PC-3 (cell line): Measurements from ENCODE around the gene PRICKLE1. TPM values are rescaled to one million over a fixed set of nuclear protein-coding genes. Genes with fewer than 3 reads are reported as not detected.

Experiments
- ATAC-seq: fragments of 200-7000 bp; cut with Tn5 transposase; 2 replicates; pipeline ENCODE4 v1.9.1; 2020; ENCODE audit warnings: mild to moderate bottlenecking, moderate library complexity
- BruUV-seq: library from RNA; stranded (reverse); fragments of 400-500 nt; replicated peaks from 2 replicates; lab custom pipeline; 2021; lab: Mats Ljungman, UMichigan
- CTCF ChIA-PET: fragments of 300-600 bp; sonication (Branson Sonifier 250); formaldehyde crosslinking; loops from one replicate; lab custom pipeline; 2022; ENCODE audit warnings: antibody characterized with exemption; lab: Charles Lee
- POLR2A ChIA-PET: fragments of 300-600 bp; sonication (Branson Sonifier 250); formaldehyde crosslinking; loops from one replicate; lab custom pipeline; 2022; ENCODE audit warnings: antibody characterized with exemption; ENCODE audit not compliant: unreplicated experiment; lab: Charles Lee
- DNase-seq: peaks from one replicate; pipeline ENCODE4 v3.0.0-alpha.2; 2015
- H2AFZ ChIP-seq: fragments of 300-600 bp; sonication (generic); 2 replicates; pipeline ENCODE4 v1.6.0; 2016; ENCODE audit warnings: antibody characterized with exemption, low read length
- H3F3A ChIP-seq: fragments of 300-600 bp; sonication (generic); one replicate; pipeline ENCODE4 v1.6.0; 2017; ENCODE audit warnings: antibody characterized with exemption, low read length, control low read depth, mild to moderate bottlenecking; ENCODE audit not compliant: unreplicated experiment
- H3K27ac ChIP-seq: fragments of 300-600 bp; sonication (generic); 2 replicates; pipeline ENCODE4 v1.5.1; 2016; ENCODE audit warnings: mild to moderate bottlenecking, low read length
- H3K27me3 ChIP-seq: fragments of 300-600 bp; sonication (generic); 2 replicates; pipeline ENCODE4 v1.6.1; 2016; ENCODE audit warnings: low read length, mixed read lengths
- H3K36me3 ChIP-seq: fragments of 300-600 bp; sonication (generic); 2 replicates; pipeline ENCODE4 v1.6.1; 2016; ENCODE audit warnings: low read depth, mixed run types, low read length, mixed read lengths
- H3K4me1 ChIP-seq: fragments of 300-600 bp; sonication (generic); 2 replicates; pipeline ENCODE4 v1.5.1; 2016; ENCODE audit warnings: low read length; ENCODE audit not compliant: insufficient read depth
- H3K4me2 ChIP-seq: fragments of 300-600 bp; sonication (generic); 2 replicates; pipeline ENCODE4 v1.6.0; 2016; ENCODE audit warnings: low read length
- H3K4me3 ChIP-seq: fragments of 300-600 bp; sonication (generic); 2 replicates; pipeline ENCODE4 v1.5.1; 2016; ENCODE audit warnings: mild to moderate bottlenecking, low read length, mixed read lengths
- H3K79me2 ChIP-seq: fragments of 300-600 bp; sonication (generic); 2 replicates; pipeline ENCODE4 v1.6.1; 2017; ENCODE audit warnings: low read length, mixed read lengths
- H3K9ac ChIP-seq: fragments of 300-600 bp; sonication (generic); 2 replicates; pipeline ENCODE4 v1.6.0; 2016; ENCODE audit warnings: mild to moderate bottlenecking, low read length
- H3K9me2 ChIP-seq: fragments of 300-600 bp; sonication (generic); replicated peaks from 2 replicates; pipeline ENCODE4 v1.6.1; 2016; ENCODE audit warnings: mixed run types, low read length, mixed read lengths
- H3K9me3 ChIP-seq: fragments of 300-600 bp; sonication (generic); 2 replicates; pipeline ENCODE4 v1.6.1; 2016; ENCODE audit warnings: low read length, mixed read lengths
- H4K20me1 ChIP-seq: fragments of 300-600 bp; sonication (generic); 2 replicates; pipeline ENCODE4 v1.6.1; 2016; ENCODE audit warnings: low read length, mixed read lengths
- EZH2 ChIP-seq: fragments of 300-600 bp; sonication (generic); IDR thresholded peaks from one replicate; pipeline ENCODE4 v1.6.1; 2017; ENCODE audit warnings: antibody characterized with exemption, mild to moderate bottlenecking, low read length; ENCODE audit not compliant: unreplicated experiment
- EZH2phosphoT487 ChIP-seq: fragments of 300-600 bp; sonication (generic); IDR thresholded peaks from 2 replicates; pipeline ENCODE4 v1.6.1; 2018; ENCODE audit warnings: mild to moderate bottlenecking, antibody characterized with exemption, low read length, borderline replicate concordance
- intact Hi-C: fragments of 100-400 bp; cut with micrococcal nuclease; formaldehyde crosslinking; loops from 2 replicates; pipeline ENCODE4 v1.9.0; 2023
- total RNA-seq: library from RNA; depleted of rRNA; stranded (reverse); fragments of >200 nt; gene quantifications from 2 replicates; pipeline ENCODE4 v1.2.3, GENCODE V29; 2014
- TF ChIP-seq, protein P1 (sequence below): fragments of 300-600 bp; sonication (generic); conservative IDR thresholded peaks from 2 replicates; pipeline ENCODE4 v1.5.1; 2017; ENCODE audit warnings: antibody characterized with exemption, low read depth, mild to moderate bottlenecking, low read length

PRICKLE1 gene
- total RNA-seq, 1 experiment from 2014 or later: 17.2 TPM

DNA sequence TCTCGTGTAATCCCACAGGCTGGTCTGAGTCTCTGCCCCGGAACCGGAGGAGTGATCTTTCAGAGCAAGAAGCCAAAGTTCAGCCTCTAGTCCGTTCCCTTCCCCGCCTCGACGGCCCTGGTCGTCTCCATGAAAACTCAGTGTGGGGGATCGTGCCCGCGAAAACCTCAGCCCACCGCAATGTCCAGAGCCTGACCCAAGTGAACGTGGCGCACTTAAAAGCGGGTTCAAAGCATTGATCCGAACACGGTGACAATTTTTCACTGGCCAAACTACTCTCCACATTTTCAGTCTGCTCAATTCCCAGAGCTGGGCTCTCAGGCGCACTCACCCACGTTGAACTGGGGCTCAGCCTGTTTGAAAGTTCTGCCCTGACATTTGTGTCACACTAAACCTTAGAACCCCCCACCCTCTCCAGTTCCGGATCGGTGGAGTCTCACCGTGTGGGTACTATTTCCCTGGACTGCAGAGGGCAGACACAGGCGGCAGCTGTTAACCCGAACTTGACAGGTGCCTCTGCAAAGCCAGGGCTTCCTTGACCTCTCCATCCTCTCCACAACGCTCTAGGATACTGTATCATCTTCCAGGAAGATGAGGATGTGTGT, 886 bp upstream of the PRICKLE1 start:
- peaks cover 45% of the 10 kb centered on the region for H3K4me1 ChIP-seq
- ATAC-seq (peak; percentile 13), DNase-seq (peak; percentile 50)
- peak overlapping the region; percentile 96 for H2AFZ ChIP-seq
- H3K4me3 ChIP-seq: peak overlapping the region; percentile 80
- intact Hi-C loops: loop anchor here (1.0 to 5.0 kb wide), 6 partner anchors 72 to 747 kb away; no protein-coding TSS in a partner anchor
- peak overlapping the region; percentile 93 for H3K4me2 ChIP-seq
- POLR2A ChIA-PET: interaction anchor here (0.6 kb wide), 1 partner anchor 673 kb away, joined by 9 read pairs; no protein-coding TSS in a partner anchor
- peaks cover 40% of the 10 kb centered on the region for H3K79me2 ChIP-seq
- H3K27ac ChIP-seq: 0 out of 2 replicates have a peak overlapping the region, but pooled peaks have one; percentile 5
- CTCF ChIA-PET: interaction anchor here (0.7 kb wide), 1 partner anchor 488 kb away, joined by 17 read pairs; no protein-coding TSS in a partner anchor
- H3F3A ChIP-seq: no peaks in the 10 kb centered on the region
- TSS peak; percentile 36 for BruUV-seq
- H3K36me3 ChIP-seq: no peaks in the 10 kb centered on the region
- H3K9ac ChIP-seq: peak overlapping the region; percentile 66
- no peak for TF ChIP-seq EZH2
- TF ChIP-seq, protein P1, sequence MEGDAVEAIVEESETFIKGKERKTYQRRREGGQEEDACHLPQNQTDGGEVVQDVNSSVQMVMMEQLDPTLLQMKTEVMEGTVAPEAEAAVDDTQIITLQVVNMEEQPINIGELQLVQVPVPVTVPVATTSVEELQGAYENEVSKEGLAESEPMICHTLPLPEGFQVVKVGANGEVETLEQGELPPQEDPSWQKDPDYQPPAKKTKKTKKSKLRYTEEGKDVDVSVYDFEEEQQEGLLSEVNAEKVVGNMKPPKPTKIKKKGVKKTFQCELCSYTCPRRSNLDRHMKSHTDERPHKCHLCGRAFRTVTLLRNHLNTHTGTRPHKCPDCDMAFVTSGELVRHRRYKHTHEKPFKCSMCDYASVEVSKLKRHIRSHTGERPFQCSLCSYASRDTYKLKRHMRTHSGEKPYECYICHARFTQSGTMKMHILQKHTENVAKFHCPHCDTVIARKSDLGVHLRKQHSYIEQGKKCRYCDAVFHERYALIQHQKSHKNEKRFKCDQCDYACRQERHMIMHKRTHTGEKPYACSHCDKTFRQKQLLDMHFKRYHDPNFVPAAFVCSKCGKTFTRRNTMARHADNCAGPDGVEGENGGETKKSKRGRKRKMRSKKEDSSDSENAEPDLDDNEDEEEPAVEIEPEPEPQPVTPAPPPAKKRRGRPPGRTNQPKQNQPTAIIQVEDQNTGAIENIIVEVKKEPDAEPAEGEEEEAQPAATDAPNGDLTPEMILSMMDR: peak; percentile 48; the same call in 1 of the 2 replicates
- H3K27me3 ChIP-seq: no peaks in the 10 kb centered on the region
- peaks cover 14% of the 10 kb centered on the region for H4K20me1 ChIP-seq
- H3K9me2 ChIP-seq: no peaks in the 10 kb centered on the region
- no peaks in the 10 kb centered on the region for H3K9me3 ChIP-seq

DNA sequence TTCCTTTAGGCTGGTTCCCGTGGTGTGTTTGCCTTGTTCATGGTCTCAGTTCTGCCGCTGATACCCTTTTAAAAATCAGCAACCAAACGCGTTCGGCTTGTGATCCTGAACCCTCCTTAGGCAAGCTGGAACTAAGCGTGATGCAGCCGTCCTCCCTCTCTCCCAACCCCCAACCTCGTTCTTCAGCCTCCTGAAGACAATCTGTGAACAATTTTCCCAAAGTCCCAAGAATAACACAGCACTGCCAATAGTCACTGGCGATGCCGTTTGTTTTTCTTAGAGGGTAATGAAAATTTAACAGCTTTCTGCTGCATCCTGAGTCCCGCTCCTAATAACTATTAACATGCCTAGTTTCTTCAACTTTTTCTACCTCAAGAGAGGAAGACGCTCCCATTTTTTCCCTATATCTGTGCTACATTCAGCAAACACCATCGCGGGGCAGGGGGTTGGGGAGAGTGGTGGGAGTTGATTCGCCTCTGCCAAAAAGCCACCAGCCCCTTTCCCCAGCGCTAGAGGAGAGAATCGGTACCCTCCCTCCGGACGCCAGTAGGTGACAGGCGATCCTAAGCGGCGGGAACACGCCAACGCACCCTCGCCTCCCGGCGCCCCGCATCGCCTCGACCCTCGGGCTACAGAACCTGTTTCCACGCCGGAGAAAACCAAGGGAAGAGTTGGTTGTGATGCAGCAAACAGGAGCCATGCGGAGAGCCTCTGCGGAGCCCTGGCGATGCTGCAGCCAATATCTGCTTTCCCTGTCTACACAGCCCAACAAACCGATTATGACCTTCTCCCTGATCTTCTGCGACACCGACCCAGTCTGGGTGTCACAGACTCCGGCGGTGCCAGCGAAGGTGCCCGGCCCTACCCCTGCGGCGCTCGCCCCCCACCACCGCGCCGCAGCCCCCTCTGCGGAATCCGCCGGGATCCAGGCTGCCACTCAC, 752 bp downstream of the PRICKLE1 start:
- no peaks in the 10 kb centered on the region for H3F3A ChIP-seq
- DNase-seq (peak; percentile 64), ATAC-seq (peak; percentile 23)
- ChIA-PET CTCF (no interaction called here), POLR2A (interaction anchor here (0.5 kb wide), 1 partner anchor 81 kb away, joined by 7 read pairs; no protein-coding TSS in a partner anchor)
- peaks cover 57% of the 10 kb centered on the region for H3K79me2 ChIP-seq
- TF ChIP-seq, protein P1: peak; percentile 77
- TF ChIP-seq EZH2phosphoT487 (no peak), EZH2 (no peak)
- H3K9me2 ChIP-seq: no peaks in the 10 kb centered on the region
- no peaks in the 10 kb centered on the region; the same call in 1 of the 2 replicates for H3K36me3 ChIP-seq
- H3K4me2 ChIP-seq: peak overlapping the region; percentile 93
- peak overlapping the region; percentile 73 for H3K9ac ChIP-seq
- peak overlapping the region; percentile 97 for H3K4me3 ChIP-seq
- peaks cover 40% of the 10 kb centered on the region for H3K4me1 ChIP-seq
- intact Hi-C loops: loop anchor here (5.0 kb wide), 3 partner anchors 94 to 294 kb away; no protein-coding TSS in a partner anchor
- no peak overlapping the region for H3K27ac ChIP-seq
- no peaks in the 10 kb centered on the region for H3K9me3 ChIP-seq
- BruUV-seq: no TSS peak
- H4K20me1 ChIP-seq: peaks cover 14% of the 10 kb centered on the region
- peak overlapping the region; percentile 82 for H2AFZ ChIP-seq
- no peaks in the 10 kb centered on the region for H3K27me3 ChIP-seq
